AG04450 (cell line): ENCODE results near the gene MFSD6. TPM values are rescaled to one million over a fixed set of nuclear protein-coding genes. Genes with fewer than 3 reads are reported as not detected.

Experiments
- CTCF ChIA-PET: fragments of 300-600, 350-600 bp; formaldehyde crosslinking; extraction: SDS; loops from one replicate; lab custom pipeline; 2022; ENCODE audit warnings: antibody characterized with exemption, inconsistent platforms; lab: Charles Lee
- POLR2A ChIA-PET: fragments of 350-600 bp; formaldehyde crosslinking; extraction: SDS; loops from one replicate; lab custom pipeline; 2021; ENCODE audit warnings: antibody characterized with exemption, inconsistent platforms; lab: Yijun Ruan, JAX
- DNase-seq: peaks from one replicate; pipeline ENCODE4 v3.0.0-alpha.2; 2011; ENCODE audit warnings: low read depth, low spot score
- H3K27ac ChIP-seq: one replicate; pipeline ENCODE4 v1.5.1; 2012; ENCODE audit warnings: low read depth, low read length, control low read depth
- H3K27me3 ChIP-seq: one replicate; pipeline ENCODE4 v1.6.0; 2012; ENCODE audit warnings: low read length; ENCODE audit not compliant: control insufficient read depth, insufficient read depth
- H3K4me3 ChIP-seq: 2 replicates; pipeline ENCODE4 v1.5.1; 2011; ENCODE audit warnings: mild to moderate bottlenecking, low read depth, low read length, control low read depth
- H3K9me3 ChIP-seq: 2 replicates; pipeline ENCODE4 v1.5.1; 2012; ENCODE audit warnings: low read length; ENCODE audit not compliant: control insufficient read depth, insufficient read depth
- CTCF ChIP-seq: IDR thresholded peaks from 2 replicates; pipeline ENCODE4 v1.5.1; 2011; ENCODE audit warnings: low read depth, low read length, control low read depth, inconsistent platforms
- polyA plus RNA-seq: library from polyadenylated mRNA; depleted of rRNA; stranded (reverse); fragments of >200 nt; gene quantifications from 2 replicates; pipeline ENCODE4 v1.2.3, GENCODE V29; 2011

MFSD6 gene
- polyA plus RNA-seq, 1 experiment: 12.9 TPM

GRCh38 chr2:190535121-190535439, 126.9 kb downstream of the MFSD6 start:
- TF ChIP-seq CTCF: no peak
- no peak overlapping the region for H3K27ac ChIP-seq
- ChIA-PET POLR2A (no interaction called here), CTCF (no interaction called here)
- peak overlapping the region; percentile 55 for H3K4me3 ChIP-seq
- H3K9me3 ChIP-seq: peaks cover under 1% of the 10 kb centered on the region
- no peaks in the 10 kb centered on the region for H3K27me3 ChIP-seq
- no peak for DNase-seq

- Histone ChIP-seq H3K4me3 (peak overlapping the region; percentile 15; the same call in 1 of the 2 replicates), H3K27me3 (no peaks in the 10 kb centered on the region), H3K27ac (no peak overlapping the region), H3K9me3 (peaks cover 5% of the 10 kb centered on the region)
- ChIA-PET POLR2A (no interaction called here), CTCF (no interaction called here)
- no peak for DNase-seq
- no peak for TF ChIP-seq CTCF
These were observed 127.4 kb downstream of the MFSD6 start for GRCh38 chr2:190535586-190535985.

GRCh38 chr2:190537765-190538164, 129.6 kb downstream of the MFSD6 start:
- POLR2A ChIA-PET: no interaction called here

GRCh38 chr2:190538201-190538600, 130.0 kb downstream of the MFSD6 start:
- H3K27me3 ChIP-seq: no peaks in the 10 kb centered on the region
- CTCF ChIA-PET: no interaction called here
- no peak overlapping the region for H3K27ac ChIP-seq
- POLR2A ChIA-PET: no interaction called here
- no peak for DNase-seq
- no peak overlapping the region for H3K4me3 ChIP-seq
- H3K9me3 ChIP-seq: peaks cover 5% of the 10 kb centered on the region
- TF ChIP-seq CTCF: no peak

More at GRCh38 chr2:190537765-190538164, 129.6 kb downstream of the MFSD6 start:
- DNase-seq: no peak
- CTCF ChIA-PET: no interaction called here
- Histone ChIP-seq H3K9me3 (peaks cover 5% of the 10 kb centered on the region), H3K27me3 (no peaks in the 10 kb centered on the region), H3K27ac (no peak overlapping the region), H3K4me3 (no peak overlapping the region)
- TF ChIP-seq CTCF: no peak

- DNase-seq: no peak
- no peak overlapping the region for H3K27ac ChIP-seq
- H3K4me3 ChIP-seq: no peak overlapping the region
- ChIA-PET POLR2A (no interaction called here), CTCF (no interaction called here)
- H3K27me3 ChIP-seq: no peaks in the 10 kb centered on the region
- no peak for TF ChIP-seq CTCF
- H3K9me3 ChIP-seq: peaks cover 5% of the 10 kb centered on the region
These were observed 131.9 kb downstream of the MFSD6 start for GRCh38 chr2:190540048-190540447.
